Fibroblast of the aortic adventitia (primary cell): ENCODE measurements around the gene RPUSD1. TPM values are rescaled to one million over a fixed set of nuclear protein-coding genes. Genes with fewer than 3 reads are reported as not detected.
"Not testable (repeated sequence)": the region's sequence is repeated elsewhere in the genome, so short reads cannot be mapped to it uniquely, and the experiment has no call there.

Experiments used
- DNase-seq: peaks from one replicate; pipeline ENCODE4 v3.0.0-alpha.2; 2010; ENCODE audit warnings: low read depth
- H3K4me3 ChIP-seq: 2 replicates; pipeline ENCODE4 v1.5.1; 2011; ENCODE audit warnings: low read depth, mild to moderate bottlenecking, control low read depth, low read length, moderate library complexity
- CTCF ChIP-seq: IDR thresholded peaks from 2 replicates; pipeline ENCODE4 v1.5.1; 2011; ENCODE audit warnings: mild to moderate bottlenecking, low read length, control low read depth, inconsistent platforms; ENCODE audit not compliant: insufficient read depth
- total RNA-seq: library from RNA; depleted of rRNA; stranded (reverse); fragments of >200 nt; gene quantifications from 2 replicates; pipeline ENCODE4 v1.2.3, GENCODE V29; 2012; ENCODE audit warnings: low replicate concordance

Gene RPUSD1
- total RNA-seq, 1 donor = 20.3 TPM

- no peak overlapping the region for H3K4me3 ChIP-seq
- no peak for DNase-seq
- TF ChIP-seq CTCF = no peak
Measured at GRCh38 chr16:778909-779527, 9.2 kb downstream of the RPUSD1 start.

- no peak for DNase-seq
- TF ChIP-seq CTCF = no peak
- H3K4me3 ChIP-seq = no peak overlapping the region
Measured at GRCh38 chr16:778447-778846, 9.7 kb downstream of the RPUSD1 start.

DNA sequence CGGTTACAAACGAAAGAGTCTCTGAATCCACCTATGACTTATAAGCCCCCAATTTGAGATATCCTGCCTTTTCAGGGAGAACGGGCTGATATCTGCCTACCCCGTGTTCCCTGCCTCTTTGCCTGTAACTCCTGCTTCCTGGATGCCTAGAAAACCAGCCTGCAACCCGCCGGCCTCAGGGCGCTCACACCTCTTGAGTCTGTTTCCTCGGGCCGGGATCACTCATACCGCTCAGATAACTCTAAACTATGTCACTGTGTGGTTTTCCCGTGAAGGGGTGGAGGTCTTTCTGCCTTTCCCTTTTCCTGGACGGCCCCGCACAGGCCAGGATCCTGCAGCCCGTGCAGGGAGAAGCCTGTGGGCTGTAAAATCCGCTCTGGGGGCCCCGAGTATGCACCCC is 10.4 kb downstream of the RPUSD1 start:
- no peak for DNase-seq
- no peak for TF ChIP-seq CTCF
- H3K4me3 ChIP-seq = no peak overlapping the region

- H3K4me3 ChIP-seq = no peak overlapping the region
- no peak for TF ChIP-seq CTCF
- DNase-seq = no peak
Measured at GRCh38 chr16:776824-777223, 11.4 kb downstream of the RPUSD1 start.

DNA sequence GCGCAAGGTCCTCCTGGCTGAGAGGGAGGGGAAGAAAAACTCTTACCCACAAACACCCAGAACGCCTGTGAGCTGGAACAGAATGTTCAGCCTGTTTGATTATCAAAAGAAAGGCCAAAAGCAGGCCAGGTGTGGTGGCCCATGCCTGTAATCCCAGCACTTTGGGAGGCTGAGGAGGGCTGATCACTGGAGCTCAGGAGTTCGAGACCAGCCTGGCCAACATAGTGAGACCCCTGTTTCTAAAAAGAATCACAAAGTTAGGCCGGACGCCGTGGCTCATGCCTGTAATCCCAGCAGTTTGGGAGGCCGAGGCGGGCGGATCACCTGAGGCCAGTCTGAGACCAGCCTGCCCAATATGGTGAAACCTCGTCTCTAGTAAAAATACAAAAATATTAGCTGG is 11.9 kb downstream of the RPUSD1 start:
- DNase-seq = not testable (repeated sequence)

GRCh38 chr16:775236-775796 is 12.9 kb downstream of the RPUSD1 start:
- DNase-seq = no peak
- TF ChIP-seq CTCF = no peak
- no peak overlapping the region for H3K4me3 ChIP-seq

More for the DNA sequence above, 11.9 kb downstream of the RPUSD1 start:
- not testable (repeated sequence) for H3K4me3 ChIP-seq

DNA sequence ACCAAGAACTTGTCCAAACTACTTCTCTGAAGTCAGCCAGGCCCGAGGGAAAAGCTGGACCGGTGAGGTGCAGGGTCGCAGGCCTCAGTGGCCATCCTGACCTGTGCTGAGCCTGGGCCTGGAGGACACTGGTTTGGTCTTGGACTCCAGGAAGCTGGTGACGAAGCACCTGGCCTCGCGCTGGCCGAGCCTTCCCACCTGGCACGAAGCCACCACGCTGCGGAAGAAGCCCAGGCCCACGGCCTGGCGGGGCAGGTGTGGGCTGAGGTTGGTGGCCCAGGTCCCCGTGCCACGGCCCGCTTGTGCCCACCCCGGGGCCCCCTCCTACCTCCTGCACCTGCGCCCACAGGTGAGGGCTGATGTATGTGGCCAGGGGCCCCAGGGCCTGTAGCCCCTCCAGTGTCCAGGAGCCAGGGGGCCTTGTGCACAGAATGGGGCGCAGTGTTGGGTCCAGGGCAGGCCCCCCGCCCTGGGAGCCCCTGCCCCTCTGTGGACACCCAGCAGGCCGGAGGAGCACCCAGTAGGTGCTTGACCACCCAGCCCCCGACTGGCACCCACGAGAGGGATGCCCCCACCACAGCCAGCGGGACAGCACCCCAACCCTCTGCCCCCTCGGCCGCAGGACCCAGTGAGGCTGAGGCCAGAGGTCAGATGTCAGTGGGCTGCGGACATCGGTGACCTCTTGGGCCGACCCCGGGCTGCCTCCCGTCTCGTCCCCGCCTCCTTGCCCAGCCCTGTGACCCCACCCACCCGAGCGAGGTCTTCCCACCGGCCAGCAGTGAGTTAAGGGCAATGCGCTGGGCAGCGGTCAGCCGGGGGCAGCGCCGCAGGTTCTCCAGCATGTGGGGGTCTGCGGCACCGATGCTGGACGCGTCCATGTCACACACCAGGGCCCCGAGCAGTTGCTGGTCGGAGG is 13.8 kb downstream of the RPUSD1 start:
- no peak for DNase-seq
- TF ChIP-seq CTCF = no peak
- H3K4me3 ChIP-seq = no peak overlapping the region
